HG03097 (cell line): ENCODE data around the gene GALNT1.

Experiments used
- ATAC-seq: cut with Tn5 transposase; IDR thresholded peaks from one replicate; pipeline ENCODE4 v1.9.1; 2021; ENCODE audit not compliant: unreplicated experiment, low FRiP score

Gene GALNT1

DNA sequence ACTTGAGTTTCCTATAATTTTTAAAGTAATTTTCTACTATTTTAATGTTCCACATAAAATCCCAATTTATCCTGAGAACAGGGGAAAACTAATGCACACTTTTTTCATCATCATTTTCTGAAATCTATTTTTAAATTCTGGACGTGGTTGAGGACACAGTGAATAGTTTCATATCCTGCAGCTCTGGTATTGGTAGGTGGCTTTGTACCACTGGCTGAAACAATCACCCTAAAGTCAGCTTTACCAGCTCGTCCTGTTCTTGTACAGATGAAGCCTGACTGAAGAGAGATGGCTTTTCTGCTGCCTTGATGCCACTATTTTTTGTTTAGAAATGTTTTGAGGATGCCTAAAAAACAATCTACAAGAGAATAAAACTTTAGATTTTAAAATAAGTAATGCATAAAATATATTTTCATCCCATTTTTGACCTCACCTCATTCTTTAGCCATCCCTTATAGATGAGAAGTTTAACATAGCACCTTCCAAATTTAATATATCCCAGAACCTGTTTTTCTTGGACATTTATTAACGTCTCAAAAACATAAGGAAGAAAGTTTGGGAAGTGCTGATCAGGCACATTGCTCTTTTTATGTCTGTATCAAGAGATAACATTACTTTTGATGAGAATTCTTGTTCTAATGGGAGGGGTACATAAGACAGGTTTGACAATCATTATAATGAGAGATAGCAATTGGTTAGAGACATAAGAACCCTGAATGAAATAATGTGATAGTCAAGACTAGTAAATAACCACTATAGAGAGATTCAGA is 80.9 kb downstream of the GALNT1 start:
- peak; percentile 67 for ATAC-seq

DNA sequence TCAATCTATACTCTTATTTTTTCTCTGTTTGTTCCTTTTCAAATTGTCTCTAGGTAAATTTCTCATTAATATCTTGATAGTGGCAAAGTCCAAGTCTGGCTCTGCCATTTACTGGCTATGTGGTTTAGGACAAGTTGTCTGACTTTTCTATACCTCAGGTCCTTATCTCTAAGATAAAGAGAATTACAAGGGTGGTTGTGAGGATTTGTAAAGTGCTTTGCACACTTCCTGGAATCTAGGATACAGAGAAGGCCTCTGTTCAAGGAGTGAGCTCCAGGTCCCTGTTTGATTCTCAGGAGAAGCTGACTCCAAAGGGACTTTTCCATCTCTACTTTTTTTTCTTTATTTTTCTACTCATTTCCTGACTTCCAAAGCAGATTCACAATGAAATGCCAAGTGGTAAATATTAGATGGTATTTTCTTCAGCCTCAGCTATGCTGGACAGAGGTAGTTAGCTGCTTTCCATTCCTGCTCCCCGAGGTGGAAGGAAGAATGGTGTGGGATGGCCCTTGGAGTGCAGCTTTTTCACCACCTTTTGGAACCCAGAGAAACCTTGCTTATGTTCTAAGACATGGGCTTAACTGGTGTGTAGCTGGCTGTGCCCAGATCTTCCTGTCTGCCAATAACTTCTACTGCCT is 90.5 kb downstream of the GALNT1 start:
- ATAC-seq, result no peak

DNA sequence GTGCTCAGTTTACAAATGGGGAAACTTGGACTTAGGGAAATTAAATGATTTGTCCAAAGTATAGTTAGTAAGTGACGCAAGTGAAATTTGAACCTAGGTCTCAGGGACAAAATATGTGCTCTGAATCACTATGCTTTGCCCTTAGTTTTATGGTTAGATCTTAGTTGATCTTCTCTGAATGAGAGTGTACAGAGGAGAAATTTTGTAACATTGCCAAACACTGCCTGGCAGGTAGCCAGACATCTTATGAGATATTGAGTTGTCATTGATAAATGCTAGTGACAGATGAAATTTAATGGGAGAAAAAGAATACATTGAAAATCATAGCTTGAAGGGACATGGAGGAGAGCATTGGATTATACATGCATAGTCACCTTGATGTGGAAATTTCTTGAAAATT is 91.4 kb downstream of the GALNT1 start:
- no peak for ATAC-seq

DNA sequence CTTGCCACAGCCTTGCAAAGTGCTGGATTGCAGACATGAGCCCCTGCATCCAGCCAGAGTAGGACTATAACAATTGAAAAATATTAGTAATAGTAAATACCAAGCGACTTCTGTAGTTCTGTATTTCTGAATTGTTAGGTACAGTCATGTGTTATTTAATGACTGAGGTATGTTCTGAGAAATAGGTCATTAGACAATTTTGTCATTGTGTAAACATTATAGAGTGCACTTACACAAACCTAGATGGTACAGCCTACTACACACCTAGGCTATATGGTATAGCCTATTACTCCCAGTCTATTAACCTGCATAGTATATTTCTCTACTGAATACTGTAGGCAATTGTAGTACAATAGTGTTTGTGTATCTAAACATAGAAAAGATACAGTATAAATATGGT is 92.1 kb downstream of the GALNT1 start:
- no peak for ATAC-seq

DNA sequence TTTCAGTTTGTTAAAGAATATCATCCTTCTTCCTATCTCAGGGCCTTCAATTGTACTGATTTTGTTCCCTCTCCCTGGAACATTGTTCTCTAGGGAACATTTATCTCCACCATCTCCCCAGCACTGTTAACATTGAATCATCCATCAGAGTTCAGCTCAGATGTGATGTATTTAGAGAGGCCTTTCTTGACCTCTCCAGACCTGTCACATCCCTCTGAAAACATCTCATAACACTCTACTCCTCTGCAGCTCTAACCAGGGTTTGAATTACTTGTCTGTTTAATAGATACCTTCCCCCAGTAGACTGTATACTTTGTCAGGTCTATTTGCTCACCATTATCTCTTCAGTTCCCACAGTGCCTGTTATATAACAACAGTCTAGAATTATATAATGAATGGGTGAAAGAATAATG is 98.6 kb downstream of the GALNT1 start:
- no peak for ATAC-seq

DNA sequence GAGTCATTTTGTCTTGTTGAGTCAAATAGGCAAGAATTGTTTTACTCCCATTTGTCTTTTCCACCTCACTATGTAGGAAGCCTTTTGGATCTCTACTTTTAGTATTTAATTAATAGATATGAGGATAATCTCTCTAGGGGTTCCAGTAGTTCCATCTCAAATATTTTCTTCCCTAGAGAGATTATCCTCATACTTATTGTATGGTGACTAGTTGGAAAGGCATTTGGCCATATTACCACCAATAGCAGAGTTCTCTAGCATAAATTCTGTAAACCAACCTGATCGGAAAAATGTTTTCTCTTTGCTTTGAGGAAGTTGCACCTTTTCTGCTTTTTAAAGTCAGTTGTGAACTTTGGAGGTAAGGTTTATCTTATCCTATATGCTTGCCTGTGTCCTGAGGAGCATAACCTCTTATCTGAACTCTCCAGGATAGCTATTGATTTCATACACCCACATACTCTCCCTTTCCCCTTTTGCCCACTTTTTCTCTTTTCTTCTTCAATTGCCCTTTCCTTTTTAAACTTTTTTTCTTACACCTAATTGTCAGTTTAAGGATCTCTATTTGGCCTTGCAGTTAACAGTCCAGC is 100.8 kb downstream of the GALNT1 start:
- ATAC-seq, result no peak

DNA sequence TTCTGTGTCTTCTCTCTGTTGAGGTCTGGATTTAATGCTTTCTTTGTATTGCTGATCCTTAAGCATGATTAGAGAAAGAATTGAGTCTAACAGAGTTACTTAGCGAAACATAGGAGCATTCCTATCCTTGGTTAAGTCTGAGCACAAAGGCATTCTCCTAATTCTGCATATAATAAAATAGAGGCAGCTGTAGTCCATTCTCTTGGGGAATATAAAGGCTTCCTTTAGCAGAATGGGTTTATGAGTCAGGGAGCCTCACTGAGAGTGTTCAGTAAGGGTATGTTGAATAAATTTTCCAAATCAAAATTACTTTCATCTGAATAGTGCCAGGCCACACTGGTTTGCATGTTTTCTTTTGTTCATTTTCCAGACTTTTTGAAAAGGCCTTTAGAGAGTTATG is 101.5 kb downstream of the GALNT1 start:
- no peak for ATAC-seq

DNA sequence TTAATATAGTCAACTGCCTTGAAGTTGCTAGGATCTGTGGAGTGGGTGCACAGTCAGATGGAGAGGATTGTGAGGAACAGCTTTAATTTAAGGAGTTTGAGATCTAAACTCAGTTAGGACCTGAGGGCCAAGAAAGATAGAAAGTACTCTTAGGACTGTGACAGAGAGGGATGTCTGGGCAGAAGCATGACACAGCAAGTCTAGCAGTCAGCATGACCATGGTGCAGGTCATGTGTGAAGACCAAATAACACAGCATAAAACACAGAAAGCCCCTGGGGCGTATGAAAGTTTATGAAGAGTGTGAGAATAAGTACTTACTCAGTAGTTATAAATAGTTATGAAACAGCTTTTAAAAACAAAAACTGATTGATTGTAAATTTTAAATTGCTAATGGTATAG is 107.2 kb downstream of the GALNT1 start:
- ATAC-seq, result peak; percentile 86

DNA sequence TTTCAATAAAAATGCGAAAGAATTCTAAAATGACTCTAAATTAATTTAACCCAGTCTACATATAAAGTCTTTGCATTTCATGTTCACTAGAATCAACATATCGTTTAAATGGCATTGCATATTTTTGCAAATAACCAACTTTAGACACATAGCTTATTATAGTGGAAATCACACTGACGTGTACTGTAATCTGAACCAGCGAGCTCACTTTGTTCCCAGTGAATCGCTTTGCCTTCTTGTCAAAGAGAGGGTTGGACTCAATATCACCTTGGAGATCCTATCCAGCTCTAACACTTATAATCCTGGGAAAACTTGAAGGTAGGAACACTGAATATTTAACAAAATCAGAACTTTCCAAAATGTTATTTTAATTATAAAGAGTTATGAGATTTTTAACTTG is 108.2 kb downstream of the GALNT1 start:
- ATAC-seq, result no peak

DNA sequence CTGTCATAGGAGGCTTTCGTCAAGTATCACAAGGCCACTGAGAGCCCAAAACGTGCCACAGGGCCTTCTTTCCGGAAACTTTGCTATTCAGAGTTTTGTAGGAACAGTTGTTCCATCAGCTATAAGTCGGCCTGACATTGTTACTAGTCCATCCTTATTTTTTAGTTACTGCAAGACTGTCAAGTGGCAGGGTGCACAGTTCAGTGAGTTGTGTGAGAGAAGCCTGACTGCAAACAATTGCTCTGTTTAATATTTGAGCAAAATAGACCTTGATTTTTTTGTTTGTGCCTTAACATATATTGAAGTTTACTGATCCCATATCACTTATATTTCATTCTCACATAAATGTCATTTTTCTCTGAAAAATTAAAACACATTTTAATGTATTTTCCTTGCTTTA is 110.1 kb downstream of the GALNT1 start:
- no peak for ATAC-seq

DNA sequence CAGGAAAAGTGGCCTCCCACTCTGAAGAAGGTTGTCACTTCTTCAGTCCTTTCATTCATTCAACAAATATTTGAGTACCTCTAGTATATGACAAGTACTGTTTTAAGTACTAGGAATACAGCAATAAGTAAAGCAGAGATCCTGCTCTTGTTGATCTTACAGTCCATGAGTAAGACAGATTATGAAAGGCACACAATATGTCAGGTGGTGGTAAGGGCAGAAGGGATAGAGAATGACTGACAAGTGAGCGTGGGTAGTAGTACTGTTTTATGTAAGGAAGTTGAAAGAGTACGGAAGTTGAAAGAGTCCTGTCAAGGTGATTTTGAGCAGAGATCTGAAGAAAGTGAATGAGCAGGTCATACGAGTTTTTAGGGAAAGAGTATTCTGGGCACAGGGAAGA is 111.3 kb downstream of the GALNT1 start:
- no peak for ATAC-seq

DNA sequence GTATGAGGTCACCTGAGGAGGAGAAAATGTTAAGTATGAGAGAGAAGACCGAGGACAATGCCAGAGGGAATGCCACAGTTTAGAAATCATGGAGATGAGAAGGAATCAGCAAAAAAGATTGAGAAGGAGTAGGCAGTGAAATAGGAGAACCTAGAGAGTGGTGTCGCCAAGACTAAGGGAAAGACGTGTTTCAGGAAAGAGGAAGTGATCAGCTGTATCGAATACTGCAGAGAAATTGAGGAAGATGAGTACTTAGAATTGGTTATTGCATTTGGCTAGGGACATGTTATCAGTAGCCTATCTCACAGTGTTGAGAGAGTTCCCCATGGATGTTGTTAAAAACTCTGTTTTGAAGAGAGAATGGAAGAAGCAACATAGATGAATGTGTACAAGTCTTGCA is 112.3 kb downstream of the GALNT1 start:
- ATAC-seq, result no peak

DNA sequence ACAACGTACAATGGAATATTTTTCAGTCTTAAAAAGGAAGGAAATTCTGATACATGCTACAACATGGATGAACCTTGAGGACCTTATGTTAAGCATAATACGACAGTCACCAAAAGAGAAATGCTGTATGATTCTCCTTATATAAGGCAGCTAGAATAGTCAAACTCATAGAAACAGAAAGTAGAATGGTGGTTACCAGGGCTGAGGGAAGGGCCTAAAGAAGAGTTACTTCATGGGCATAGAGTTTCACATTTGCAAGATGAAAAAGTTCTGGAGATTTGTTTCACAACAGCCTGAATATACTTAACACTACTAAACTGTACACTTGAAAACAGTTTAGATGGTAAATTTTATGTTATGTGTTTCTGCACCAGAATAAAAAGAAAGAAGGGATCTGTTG is 113.3 kb downstream of the GALNT1 start:
- no peak for ATAC-seq

DNA sequence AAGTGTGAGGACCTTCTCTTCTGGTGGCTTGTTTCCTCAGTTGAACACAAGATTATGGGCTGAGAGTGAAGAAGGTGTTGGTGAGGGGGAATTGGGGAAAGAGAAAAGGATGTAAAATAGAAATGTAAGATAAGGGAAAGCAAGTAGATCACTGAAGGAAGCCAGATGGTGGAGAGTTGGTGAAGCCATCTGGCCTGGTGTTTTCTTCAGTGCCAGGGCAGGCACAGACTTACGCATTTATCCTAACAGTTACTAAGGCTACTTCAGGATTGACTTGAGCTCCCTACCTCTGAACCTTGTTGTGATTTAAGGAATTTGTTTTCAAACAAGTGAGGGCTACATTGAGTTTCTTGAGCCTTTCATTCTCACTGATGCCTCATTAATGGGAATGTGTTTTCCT is 113.8 kb downstream of the GALNT1 start:
- ATAC-seq, result no peak

DNA sequence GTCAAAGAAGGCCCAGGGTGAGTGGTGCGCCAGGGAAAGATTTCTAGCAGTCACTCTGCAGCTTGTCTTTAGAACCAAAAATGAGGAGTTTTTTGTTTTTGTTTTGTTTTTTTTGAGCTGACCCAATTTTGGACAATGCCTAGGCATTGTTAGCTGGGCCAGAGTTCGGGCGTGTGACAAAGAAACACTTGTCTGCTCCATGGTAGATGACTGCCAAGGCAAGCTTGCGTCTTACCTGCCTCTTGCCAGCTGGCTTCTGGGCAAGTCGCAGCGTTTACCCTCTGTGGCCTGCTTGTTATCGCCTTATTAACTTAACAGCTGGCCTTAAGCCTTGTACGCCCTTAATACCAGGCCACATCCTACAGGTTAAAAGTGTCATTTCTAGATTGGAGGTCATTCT is 114.3 kb downstream of the GALNT1 start:
- ATAC-seq, result no peak

DNA sequence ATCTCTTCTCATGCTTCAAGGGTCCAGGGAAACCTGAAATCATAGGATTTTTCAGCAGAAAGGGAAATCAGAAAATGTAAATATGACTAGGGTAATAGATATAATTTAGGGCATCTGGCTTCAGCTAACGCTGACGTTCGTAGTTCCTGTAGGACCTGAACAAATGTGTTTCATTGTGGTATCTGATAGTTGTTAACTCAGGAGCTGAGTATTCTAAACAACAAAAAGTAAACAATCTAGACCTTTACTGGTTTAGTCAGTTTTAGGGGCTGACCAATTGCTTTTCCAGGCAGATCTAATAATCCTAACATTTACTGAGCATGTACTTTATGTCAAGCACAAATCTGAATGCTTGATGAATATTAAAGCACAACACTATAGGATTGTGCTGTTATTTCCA is 114.8 kb downstream of the GALNT1 start:
- no peak for ATAC-seq

DNA sequence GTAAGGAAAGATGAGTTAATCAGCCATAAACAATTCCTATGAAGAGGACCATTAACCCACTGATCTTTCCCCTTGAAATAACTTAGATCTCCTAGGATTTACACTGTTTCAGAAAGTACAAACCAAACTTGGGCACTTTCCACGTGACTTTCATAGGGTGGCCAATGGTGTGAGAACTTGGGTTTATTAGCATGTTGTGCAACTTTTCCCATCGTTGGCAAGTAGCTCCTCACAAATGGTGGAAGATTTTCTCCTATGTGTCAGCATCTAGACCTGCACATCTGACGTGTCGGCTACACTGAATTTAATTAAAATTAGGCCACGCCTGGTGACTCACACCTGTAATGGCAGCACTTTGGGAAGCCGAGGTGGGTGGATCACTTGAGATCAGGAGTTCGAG is 116.3 kb downstream of the GALNT1 start:
- no peak for ATAC-seq

DNA sequence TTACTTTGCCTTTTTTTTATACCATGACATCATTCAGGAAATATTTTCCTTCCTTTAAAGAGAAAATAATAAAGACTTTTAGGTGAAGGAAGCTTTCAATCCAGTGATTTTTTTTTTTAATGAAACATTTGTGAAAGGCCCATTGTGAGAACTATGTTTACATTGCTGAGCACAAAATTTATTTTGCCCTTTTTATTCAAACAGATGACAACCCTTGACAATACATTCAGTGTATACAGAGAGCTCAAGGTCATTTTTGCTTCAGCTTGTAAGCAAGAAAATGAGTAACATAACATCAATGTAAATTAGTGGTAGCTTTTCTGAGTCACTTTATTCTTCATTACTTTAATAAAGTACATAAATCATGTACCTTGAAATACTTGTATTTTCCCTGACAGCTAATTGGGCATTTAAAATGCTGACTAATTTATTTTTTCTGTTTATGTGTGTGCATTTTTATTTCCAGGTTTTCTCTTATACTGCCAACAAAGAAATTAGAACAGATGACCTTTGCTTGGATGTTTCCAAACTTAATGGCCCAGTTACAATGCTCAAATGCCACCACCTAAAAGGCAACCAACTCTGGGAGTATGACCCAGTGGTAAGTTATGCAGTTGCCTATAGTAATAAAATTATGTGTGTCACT is 121.6 kb downstream of the GALNT1 start:
- no peak for ATAC-seq

DNA sequence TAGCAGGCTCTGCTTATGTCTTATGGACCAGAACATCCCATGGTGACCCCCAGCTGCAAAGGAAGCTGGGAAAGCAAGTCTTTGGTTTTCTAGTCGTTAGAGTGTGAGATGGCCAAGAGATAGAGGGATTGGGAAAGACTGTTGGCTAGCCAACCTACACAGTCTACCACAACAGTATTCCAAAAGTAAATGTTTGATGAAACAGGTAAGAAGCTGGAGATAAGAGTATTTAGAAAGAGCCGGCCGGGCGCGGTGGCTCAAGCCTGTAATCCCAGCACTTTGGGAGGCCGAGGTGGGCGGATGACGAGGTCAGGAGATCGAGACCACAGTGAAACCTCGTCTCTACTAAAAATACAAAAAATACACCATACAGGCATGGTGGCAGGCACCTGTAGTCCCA is 124.4 kb downstream of the GALNT1 start:
- no peak for ATAC-seq

DNA sequence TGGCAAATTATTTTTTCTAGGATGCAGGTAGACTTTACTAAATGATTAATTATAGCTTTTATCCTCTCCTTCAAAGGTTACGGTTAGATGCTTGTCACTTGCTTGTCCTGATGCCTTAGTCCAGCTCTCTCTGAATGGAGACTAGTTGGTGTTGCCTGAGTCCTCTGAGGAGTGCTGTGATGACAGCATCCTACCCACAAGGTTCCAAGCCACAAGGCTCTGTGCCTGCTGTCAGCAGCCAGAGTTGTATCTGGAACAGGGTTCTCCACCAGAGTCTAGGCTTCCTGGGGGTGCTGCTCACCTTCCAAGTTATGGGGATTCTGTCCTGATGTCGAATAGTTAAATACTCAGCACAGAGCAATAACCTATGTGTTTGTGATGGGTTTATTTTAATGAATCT is 125.7 kb downstream of the GALNT1 start:
- no peak for ATAC-seq

DNA sequence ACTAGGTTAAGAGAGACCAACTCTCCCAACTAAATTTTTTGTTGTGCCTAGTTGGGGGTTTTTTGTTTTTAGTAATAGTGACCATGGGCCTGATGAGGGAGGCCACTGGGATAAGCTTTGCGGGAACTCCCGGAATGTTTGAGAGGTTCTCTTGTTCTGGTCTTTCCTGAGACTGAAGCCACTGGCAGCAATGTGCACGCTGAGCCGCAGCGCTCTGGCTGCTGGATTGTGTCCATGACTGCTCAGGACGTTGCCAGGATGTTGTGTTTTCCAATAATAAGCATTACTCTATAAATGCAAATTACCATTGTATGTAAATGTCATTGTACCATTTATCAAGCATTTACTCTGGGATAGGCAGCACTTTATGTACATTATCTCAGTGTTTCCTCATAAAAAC is 126.1 kb downstream of the GALNT1 start:
- no peak for ATAC-seq

DNA sequence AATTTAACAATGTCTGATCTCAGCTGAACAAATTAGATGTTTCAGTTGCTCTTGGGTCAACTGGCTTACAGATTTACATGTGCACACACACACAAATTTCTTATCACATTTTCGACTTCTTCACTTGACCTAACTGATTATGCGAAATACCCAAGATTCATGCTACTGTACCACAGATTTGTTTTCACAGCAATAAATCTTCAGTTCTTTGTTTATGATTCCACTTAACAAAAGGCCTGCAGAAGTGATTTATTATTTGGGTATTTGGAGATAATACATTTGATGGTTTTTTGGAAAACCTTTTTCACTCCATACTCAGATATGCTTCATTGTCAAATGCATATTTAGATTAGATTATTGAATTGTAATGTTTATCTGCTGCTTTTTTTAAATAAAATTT is 129.0 kb downstream of the GALNT1 start:
- ATAC-seq, result no peak
